ENCODE data around the gene SATB1.

The SATB1 gene

DNA sequence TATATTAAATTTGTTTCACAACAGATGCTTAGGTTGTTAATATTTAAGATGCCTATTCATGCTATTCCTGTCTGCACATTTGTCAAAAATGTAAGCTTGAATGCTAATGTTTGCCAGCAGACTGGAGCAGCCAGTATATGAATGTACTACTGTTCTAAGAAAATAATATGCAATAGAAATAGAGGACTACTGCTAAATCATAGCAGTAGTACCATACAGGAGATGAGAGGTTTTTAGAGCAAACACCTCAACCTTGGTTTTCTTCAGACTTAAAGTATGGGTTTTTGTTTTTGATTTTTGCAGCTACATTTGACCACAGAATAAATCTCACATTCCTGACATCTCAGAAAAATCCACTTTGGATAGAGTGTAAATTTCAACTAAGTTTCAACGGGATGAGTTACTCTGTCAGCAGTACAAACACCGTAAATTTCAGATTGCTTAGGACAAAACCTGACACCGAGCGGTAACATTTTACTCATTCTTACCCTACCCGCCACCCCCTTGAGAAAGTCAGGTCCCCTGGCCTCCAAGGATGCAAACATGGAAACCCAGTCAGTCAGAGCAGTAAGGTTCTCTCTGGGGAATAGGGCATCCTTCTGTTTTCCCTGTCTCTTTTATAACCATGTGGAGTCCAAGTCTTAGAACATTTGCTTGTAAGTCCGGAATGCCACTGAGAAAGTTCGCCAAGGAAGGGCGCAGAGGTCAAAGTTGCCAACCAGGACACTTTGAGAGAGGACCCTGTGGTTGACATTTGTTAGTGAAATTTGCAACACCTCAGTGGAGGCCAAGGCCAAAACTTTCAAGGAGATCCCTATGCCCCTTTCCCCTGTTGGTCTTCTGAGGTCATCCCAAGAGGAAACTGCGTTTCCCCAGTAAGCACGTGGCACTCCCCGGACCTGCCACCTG, 17.9 kb upstream of the SATB1 start:
- DNase-seq, result no peak
- TF ChIP-seq POLR2A (IDR thresholded peaks at IDR 0.05; ENCODE audit: low read length) (no peak), GATA1 (IDR thresholded peaks at IDR 0.05; ENCODE audit: low read depth, low read length) (no peak)

DNA sequence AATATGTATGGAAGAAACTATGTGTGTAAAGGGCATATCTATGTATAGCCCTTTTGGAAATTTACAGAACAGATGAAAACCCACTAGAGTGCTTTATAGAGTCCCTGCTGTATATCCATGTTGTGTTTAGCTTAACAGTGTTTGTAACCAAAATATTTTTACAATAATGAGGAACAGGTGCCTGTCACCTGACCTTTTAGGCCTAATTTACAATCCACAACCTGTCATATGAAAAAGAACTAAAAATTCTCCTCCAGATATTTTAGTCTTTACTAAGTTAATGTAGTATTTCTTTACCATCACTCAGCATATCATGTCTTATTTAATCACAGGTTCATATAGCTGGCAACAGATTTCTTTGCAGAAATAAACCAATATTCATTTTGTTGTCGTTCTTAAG, 16.4 kb upstream of the SATB1 start:
- TF ChIP-seq GATA1 (IDR thresholded peaks at IDR 0.05; ENCODE audit: low read depth, low read length), result no peak
- DNase-seq, result no peak

- TF ChIP-seq POLR2A (IDR thresholded peaks at IDR 0.05; ENCODE audit: low read length) (no peak), GATA1 (IDR thresholded peaks at IDR 0.05; ENCODE audit: low read depth, low read length) (no peak)
- no peak for DNase-seq
Observed at GRCh38 chr3:18440066-18440722, 15.1 kb upstream of the SATB1 start.

DNA sequence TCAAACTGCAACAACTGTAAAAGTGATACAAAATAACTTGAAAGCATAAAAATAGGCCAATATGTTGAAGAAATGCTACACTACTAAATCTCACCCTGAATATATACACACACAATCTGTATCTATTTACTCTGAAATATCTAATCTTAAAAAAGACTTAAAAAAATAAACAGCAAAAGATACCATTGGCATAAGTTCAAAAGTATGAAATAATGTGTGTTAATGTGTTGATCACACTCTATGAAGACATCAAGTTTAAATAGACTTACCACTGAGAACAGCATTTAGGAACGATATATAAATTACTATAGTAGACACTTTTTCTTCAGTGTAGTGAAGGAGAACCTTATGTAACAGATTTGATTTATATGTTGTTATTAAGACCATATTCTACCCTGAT, 14.1 kb upstream of the SATB1 start:
- no peak for TF ChIP-seq POLR2A (IDR thresholded peaks at IDR 0.05; ENCODE audit: low read length)
- TF ChIP-seq GATA1 (IDR thresholded peaks at IDR 0.05; ENCODE audit: low read depth, low read length), result no peak
- DNase-seq, result no peak

DNA sequence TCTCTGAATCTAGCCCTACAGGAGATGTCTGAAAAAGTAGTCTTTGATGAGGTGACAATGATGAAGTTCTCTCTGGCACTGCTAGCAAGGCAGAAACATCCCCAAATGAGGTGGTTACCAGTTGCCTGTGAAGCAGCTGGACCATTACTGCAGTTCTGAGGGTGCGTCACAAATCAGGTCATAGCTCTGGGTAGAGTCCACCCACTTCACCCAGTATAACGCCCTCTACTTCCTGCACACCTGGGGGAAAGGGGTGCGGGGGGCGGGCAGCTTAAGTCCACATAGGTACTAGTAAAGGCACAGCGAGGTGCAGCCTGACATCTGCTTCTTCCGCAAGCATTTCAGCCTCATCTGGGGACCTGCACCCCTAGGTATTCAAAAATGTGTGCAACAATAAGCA, 13.4 kb upstream of the SATB1 start:
- TF ChIP-seq GATA1 (IDR thresholded peaks at IDR 0.05; ENCODE audit: low read depth, low read length) (no peak), POLR2A (IDR thresholded peaks at IDR 0.05; ENCODE audit: low read length) (no peak)
- DNase-seq, result no peak

DNA sequence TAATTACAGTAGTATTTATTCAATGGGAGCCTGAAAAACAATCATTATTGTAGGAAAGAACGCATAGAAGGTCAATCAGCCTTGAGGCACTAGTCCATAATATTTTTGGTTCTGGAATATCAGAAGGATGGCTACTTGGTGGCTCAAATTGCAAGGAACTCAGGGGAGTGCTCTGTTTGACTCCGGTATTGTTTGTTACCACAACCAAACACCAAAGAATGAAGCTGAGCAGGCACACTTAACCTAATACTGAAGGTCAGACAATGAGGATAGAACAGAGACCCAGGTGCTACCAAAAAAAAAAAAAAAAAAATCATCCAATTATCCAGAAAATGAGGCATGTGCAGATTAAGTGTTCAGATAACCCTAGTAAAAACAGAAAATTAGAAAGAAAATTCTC, 11.1 kb upstream of the SATB1 start:
- no peak for TF ChIP-seq GATA1 (IDR thresholded peaks at IDR 0.05; ENCODE audit: low read depth, low read length)
- TF ChIP-seq POLR2A (IDR thresholded peaks at IDR 0.05; ENCODE audit: low read length), result no peak
- DNase-seq, result no peak

DNA sequence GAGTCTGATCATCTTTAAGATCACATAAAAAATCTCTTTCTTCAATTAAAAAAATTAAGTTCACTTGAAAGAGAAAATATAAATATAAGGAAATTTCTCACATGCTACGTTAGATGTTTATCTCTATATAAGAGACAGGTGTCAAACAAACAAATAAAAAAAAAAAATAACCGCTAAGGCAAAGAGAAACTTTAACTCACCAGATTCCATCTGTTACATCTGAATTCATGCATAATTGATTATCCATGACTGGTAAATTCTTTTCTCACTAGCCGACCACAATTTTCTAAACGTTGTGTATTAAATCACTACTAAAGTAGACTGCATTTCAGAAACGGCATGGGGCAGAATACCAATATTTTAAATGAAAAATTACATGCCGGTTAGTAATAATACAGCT, 9.6 kb upstream of the SATB1 start:
- TF ChIP-seq POLR2A (IDR thresholded peaks at IDR 0.05; ENCODE audit: low read length) (no peak), GATA1 (IDR thresholded peaks at IDR 0.05; ENCODE audit: low read depth, low read length) (no peak)
- no peak for DNase-seq

- TF ChIP-seq POLR2A (IDR thresholded peaks at IDR 0.05; ENCODE audit: low read length) (no peak), GATA1 (IDR thresholded peaks at IDR 0.05; ENCODE audit: low read depth, low read length) (no peak)
- no peak for DNase-seq
Observed at GRCh38 chr3:18432752-18433151, 7.6 kb upstream of the SATB1 start.

DNA sequence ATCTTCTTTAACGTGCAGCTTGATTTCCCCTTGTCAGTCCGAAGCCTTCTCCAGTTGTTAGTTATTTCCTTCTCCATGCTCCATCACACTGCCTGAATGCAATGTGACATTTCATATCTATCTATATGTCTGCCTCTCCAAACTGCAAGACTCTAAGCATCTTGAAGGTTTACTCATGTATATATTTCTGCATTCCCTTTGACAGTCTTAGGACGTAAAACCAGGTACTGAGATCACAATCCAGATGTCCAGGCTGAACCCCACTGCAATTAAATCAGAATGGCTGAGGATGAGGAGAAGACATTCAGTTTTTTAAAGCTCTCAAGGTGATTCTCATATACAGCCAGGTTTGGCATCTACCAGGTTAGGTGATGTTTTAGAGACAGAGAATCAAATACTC, 6.1 kb upstream of the SATB1 start:
- no peak for TF ChIP-seq POLR2A (IDR thresholded peaks at IDR 0.05; ENCODE audit: low read length)
- no peak for TF ChIP-seq GATA1 (IDR thresholded peaks at IDR 0.05; ENCODE audit: low read depth, low read length)
- DNase-seq, result no peak

DNA sequence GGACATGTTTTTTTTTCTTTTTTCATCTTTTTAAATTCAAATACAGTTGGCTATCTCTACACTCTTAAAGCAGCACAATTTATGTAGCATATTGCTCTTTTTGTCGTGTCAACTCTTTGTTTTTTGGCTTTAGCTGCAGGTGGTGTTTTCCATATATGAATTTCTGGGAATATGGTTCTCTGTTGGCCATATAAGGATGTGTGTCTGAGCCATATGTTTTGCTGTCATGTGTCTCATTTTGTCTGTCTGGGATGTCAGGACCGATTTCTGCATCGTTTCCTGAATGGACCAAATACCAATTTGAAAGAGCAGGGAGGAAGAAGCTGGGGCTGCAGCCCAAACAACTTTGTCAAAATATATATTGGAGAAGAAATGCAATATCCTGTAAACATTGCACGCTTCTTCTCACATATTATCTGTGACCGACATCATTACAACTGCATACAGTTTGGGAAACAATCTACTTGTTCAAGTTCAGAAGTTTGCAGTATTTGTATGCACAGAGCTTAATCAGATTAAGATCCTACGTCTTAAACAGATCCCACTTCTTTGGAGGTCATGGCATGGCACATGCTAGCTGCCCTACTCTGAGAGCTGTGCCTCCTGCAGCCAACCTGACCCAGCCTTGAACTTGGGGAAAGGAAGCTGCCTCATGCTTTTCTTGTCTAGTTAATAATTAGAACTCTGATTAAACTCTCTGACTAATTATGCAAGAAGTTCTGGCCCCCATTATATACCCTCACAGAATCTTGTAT, 4.0 kb upstream of the SATB1 start:
- TF ChIP-seq POLR2A (IDR thresholded peaks at IDR 0.05; ENCODE audit: low read length) (no peak), GATA1 (IDR thresholded peaks at IDR 0.05; ENCODE audit: low read depth, low read length) (no peak)
- no peak for DNase-seq

DNA sequence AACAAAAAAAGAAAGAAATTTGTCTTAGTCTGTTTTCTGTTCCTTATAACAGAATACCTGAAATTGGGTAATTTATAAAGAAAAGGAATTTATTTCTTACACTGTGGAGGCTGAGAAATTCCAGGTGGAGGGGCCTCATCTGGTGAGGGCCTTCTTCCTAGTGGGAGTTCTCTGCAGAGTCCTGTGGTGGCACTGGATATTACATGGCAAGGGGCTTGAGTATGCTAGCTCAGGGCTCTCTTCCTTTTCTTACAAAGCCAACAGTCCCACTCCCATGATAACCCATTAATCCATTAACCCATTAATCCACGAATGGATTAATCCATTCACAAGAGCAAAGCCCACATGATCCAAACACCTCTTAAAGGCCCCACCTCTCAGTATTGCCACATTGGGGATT, 2.9 kb upstream of the SATB1 start:
- TF ChIP-seq POLR2A (IDR thresholded peaks at IDR 0.05; ENCODE audit: low read length) (no peak), GATA1 (IDR thresholded peaks at IDR 0.05; ENCODE audit: low read depth, low read length) (no peak)

GRCh38 chr3:18426597-18427193, 1.6 kb upstream of the SATB1 start:
- no peak for TF ChIP-seq GATA1 (IDR thresholded peaks at IDR 0.05; ENCODE audit: low read depth, low read length)
- TF ChIP-seq POLR2A (IDR thresholded peaks at IDR 0.05; ENCODE audit: low read length), result no peak
- no peak for DNase-seq

More for the DNA sequence above, 2.9 kb upstream of the SATB1 start:
- no peak for DNase-seq

DNA sequence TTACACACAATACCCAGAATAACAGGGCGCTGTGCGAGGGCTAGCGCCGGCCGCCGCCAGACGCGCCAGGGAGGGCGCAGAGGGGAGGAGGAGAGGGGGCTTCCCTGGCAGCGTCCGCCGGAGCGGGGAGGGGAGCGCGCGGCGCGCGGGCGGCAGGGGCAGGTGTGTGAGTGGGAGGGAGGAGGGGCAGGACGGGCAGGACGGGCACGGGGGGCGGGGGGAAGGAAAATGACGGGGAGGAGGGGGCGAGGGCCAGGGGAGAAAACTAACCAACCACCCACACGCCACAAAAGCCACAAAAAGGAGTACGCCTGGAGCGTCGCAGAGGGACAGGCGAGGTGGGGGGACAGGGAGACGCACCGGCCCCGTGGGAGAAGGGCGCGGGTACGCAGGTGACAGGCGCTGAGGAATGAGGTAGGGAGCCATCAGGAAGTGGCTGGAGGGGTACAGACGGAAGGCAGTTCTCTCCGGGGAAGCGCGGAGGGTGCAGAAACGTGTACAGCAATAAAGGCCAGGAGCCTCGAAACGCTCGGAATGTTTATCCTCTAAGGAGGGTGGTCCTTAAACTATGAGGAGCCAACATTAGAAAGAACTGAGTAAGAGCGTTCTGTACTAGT, 610 bp upstream of the SATB1 start:
- peak; percentile 30 to 37 for DNase-seq
- TF ChIP-seq GATA1 (IDR thresholded peaks at IDR 0.05; ENCODE audit: low read depth, low read length) (no peak), POLR2A (IDR thresholded peaks at IDR 0.05; ENCODE audit: low read length) (peak; percentile 61)

Measured in erythroblast (primary cell).